Measurements from ENCODE around the gene PRKCH. TPM values are rescaled to one million over a fixed set of nuclear protein-coding genes. Genes with fewer than 3 reads are reported as not detected.
A peak's percentile ranks its signal among the peaks of the same experiment; 100 is the strongest.

The PRKCH gene
- total RNA-seq, 2 experiments from 2014 or later: 318 to 343 TPM

DNA sequence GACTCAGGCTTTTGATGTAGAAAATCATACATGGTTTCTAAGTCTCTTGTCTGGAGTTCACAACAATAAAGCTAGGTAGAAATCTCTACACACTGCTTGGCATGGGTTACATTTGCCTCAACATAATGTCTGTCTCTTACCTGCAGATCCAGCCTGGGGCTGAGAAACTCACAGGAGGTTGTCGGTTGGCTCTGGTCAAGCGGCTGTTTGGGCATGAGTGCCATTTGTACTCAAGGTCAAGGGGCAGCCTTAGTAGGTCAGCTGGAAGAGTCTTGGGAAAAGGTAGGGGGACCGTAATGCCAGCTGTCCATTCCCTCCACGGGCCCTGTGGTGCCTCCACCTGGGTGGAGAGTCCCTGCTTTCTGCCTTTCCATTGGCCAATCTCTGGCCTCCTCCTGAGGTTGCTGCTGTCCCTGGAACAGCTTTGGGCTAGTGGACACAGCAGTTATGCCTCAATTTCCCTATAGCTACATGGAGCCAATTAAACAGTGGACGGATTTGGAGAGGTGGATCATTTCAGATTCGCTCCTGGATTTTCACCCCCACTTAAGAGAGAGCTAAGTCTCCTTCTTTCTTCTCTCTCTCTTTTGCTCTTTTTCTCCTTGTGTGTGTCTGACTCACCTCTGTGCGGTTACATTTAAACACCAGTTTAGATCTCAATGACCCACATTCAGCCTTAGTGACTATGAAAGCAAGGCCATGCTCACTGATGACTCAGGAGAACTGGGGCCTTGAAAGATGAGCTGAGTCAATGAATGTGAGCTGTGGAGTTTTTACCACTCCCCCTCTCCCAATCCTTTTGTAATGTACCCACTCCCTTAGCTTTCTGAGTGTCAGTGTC, 241.2 kb downstream of the PRKCH start:
- DNase-seq (no peak), ATAC-seq (peak; percentile 52)
- CTCF ChIA-PET: interaction anchor here (1.1 to 2.0 kb wide), 3 partner anchors 9 to 58 kb away, joined by 4 to 6 read pairs (median 4); no protein-coding TSS in a partner anchor
- peaks cover 5% of the 10 kb centered on the region for H3K9me3 Mint-ChIP-seq (ENCODE audit: insufficient read depth)
- no peaks in the 10 kb centered on the region for H3K27me3 Mint-ChIP-seq (ENCODE audit: low read depth)
- peak overlapping the region; percentile 3 for H3K27ac Mint-ChIP-seq
- H3K4me3 Mint-ChIP-seq: no peak overlapping the region
- peaks cover 17% of the 10 kb centered on the region for H3K36me3 Mint-ChIP-seq (ENCODE audit: low read depth)
- POLR2A ChIA-PET: interaction anchor here (0.9 kb wide), 2 partner anchors 11 to 31 kb away, joined by 3 to 4 read pairs; no protein-coding TSS in a partner anchor
- peaks cover 41% of the 10 kb centered on the region for H3K4me1 Mint-ChIP-seq (ENCODE audit: low read depth)

DNA sequence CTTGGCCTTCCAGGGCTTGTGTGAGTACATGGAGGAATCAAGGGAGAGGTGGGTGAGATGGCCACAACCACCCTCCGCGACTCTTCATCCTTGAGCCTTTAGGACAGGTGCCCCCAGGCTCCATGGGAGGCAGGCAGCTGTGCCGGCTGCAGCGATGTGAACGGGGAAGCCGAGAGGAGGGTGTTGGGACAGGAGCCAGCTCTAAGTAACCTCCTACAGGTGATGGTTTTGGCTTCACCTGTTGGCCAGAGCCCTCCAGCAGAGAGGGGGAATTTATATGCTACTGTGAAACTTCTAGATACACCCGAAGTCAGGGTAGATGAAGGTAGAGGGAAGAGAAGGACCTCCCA, 241.8 kb downstream of the PRKCH start:
- CTCF ChIA-PET: interaction anchor here (1.1 to 2.0 kb wide), 3 partner anchors 10 to 57 kb away, joined by 4 to 6 read pairs (median 4); no protein-coding TSS in a partner anchor
- POLR2A ChIA-PET: interaction anchor here (0.9 kb wide), 2 partner anchors 12 to 30 kb away, joined by 3 to 4 read pairs; no protein-coding TSS in a partner anchor
- Mint-ChIP-seq H3K4me3 (no peak overlapping the region), H3K36me3 (ENCODE audit: low read depth) (peaks cover 14% of the 10 kb centered on the region), H3K27ac (peak overlapping the region; percentile 3), H3K9me3 (ENCODE audit: insufficient read depth) (peaks cover 5% of the 10 kb centered on the region), H3K4me1 (ENCODE audit: low read depth) (peaks cover 42% of the 10 kb centered on the region), H3K27me3 (ENCODE audit: low read depth) (no peaks in the 10 kb centered on the region)
- DNase-seq (no peak), ATAC-seq (no peak)

DNA sequence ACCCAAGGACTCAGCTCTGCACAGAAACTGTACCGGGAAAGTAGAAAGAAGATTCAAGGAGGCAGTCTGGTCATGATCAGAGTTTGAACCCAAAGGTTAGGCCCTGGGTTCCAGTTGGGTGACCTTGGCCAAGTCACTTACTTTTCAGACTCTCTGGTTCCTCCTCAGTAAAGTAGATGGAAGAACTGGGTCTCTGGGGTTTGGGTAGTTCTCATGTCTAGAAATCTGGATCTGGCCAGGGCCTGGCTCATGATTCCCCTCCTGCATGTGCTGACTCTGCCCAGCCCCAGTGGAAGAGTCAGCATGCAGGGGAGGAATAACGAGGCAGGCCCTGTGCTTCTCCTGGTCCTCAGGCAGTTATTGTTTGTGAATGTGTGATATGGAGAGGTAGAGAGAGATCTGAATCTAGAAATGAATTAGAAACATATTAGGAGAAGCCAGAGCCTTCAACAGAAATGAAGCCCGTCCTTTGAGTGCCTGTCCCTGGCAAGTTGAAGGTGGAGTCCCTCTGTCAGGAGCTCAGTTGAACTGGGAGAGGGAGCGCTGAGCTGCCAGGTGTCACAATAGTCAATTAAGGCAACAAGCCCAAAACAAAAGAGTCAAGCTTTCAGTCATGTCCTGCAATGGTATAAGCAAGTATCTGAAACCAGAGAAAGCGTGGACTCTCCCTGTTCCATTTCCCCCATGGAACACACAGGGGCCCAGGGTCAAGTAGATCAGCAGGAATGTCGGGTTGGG, 242.7 kb downstream of the PRKCH start:
- H3K4me1 Mint-ChIP-seq (ENCODE audit: low read depth): peaks cover 49% of the 10 kb centered on the region
- H3K36me3 Mint-ChIP-seq (ENCODE audit: low read depth): peaks cover 14% of the 10 kb centered on the region
- POLR2A ChIA-PET: interaction anchor here (0.9 kb wide), 1 partner anchor 96 kb away, joined by 3 read pairs; no protein-coding TSS in a partner anchor

DNA sequence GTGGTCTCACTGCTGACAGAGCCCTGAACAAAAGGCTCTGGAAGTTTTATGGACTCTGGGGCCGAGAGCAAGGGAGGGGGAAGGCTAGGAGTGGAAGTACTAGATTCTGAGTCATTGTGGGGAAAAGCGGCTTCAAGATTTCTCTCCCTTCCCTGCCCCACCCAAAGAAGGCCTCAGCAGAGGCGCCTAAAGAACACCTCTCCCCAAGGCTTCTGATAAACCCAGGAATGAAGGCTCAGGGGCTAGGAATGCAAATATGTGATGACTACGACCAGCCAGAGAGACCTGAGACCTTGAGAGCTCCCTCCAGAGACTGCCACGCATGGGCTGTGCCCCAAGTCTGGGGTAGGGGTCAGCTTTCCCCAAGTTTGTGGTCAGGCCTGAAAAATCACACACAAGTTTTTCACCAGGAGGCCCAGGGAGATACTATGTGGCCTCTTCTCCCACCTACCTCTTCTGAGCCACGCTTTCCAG, 243.3 kb downstream of the PRKCH start:
- Mint-ChIP-seq H3K36me3 (ENCODE audit: low read depth) (peaks cover 14% of the 10 kb centered on the region), H3K9me3 (ENCODE audit: insufficient read depth) (peaks cover 5% of the 10 kb centered on the region), H3K4me1 (ENCODE audit: low read depth) (peaks cover 55% of the 10 kb centered on the region), H3K27ac (peak overlapping the region; percentile 33), H3K27me3 (ENCODE audit: low read depth) (no peaks in the 10 kb centered on the region), H3K4me3 (no peak overlapping the region)
- no peak for DNase-seq
- CTCF ChIA-PET: no interaction called here
- POLR2A ChIA-PET: interaction anchor here (0.9 kb wide), 1 partner anchor 95 kb away, joined by 3 read pairs; no protein-coding TSS in a partner anchor
- ATAC-seq: no peak

More for the DNA sequence above, 242.7 kb downstream of the PRKCH start:
- Mint-ChIP-seq H3K27ac (peak overlapping the region; percentile 33), H3K4me3 (no peak overlapping the region), H3K9me3 (ENCODE audit: insufficient read depth) (peaks cover 5% of the 10 kb centered on the region), H3K27me3 (ENCODE audit: low read depth) (no peaks in the 10 kb centered on the region)
- DNase-seq (no peak), ATAC-seq (no peak)
- CTCF ChIA-PET: interaction anchor here (1.7 kb wide), 1 partner anchor 12 kb away, joined by 4 read pairs; no protein-coding TSS in a partner anchor

DNA sequence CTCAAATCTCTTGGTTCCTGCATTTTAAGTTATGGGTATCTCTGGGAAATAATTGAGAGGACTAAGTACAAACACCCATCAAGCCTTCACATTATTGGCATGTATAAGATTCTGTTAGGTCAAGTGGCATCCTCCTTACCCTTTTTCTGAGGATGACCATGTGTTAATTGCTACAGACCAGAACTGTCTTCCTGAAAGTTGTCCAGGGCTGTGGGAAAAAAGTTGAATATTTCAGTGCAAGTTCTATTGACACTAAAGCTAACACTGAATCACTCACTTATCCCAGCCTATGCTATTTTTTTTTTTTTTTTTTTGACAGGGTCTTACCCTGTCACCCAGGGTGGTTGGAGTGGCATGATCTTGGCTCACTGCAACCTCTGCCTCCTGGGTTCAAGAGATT, 243.8 kb downstream of the PRKCH start:
- Mint-ChIP-seq H3K27ac (no peak overlapping the region), H3K9me3 (ENCODE audit: insufficient read depth) (peaks cover 5% of the 10 kb centered on the region), H3K27me3 (ENCODE audit: low read depth) (no peaks in the 10 kb centered on the region), H3K36me3 (ENCODE audit: low read depth) (peaks cover 14% of the 10 kb centered on the region), H3K4me3 (no peak overlapping the region), H3K4me1 (ENCODE audit: low read depth) (peaks cover 58% of the 10 kb centered on the region)
- CTCF ChIA-PET: no interaction called here
- DNase-seq (no peak), ATAC-seq (no peak)
- POLR2A ChIA-PET: interaction anchor here (0.8 to 1.9 kb wide), 3 partner anchors 8 to 130 kb away, joined by 3 to 6 read pairs (median 3); partner anchors contain the start of gene HIF1A

DNA sequence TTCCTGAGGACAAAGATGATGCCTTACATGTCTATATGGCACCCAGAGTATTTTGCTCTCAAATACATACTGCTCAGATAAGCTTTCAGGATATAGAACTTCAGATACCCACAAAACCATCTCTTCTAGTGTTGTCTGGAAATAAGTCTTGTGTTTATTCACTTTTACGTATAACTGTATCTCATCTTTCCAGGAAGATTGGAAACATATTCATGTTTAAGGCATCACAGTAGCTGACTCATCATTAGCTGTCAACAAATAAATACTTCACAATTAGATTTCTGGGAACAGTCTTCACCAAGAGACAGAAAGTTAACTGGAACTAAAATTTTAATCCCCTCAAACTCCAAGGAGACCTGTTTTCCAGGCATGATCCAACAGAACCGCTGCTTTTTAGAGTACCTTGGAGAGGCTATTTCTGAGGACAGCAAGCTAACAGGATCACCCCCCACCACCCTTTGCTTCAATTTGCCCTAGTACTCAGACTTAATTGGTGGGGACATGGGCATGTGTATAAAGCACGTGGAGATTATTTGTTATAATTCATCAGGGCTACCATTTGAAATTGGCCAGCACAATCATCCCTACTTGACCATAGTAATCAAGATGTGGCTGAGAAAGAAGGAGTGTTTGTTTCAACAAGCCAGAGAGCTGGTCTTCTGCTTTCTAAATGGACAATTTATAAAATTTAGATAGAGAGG, 244.6 kb downstream of the PRKCH start:
- ChIA-PET POLR2A (interaction anchor here (0.8 to 1.9 kb wide), 4 partner anchors 9 to 129 kb away, joined by 3 to 6 read pairs (median 3); partner anchors contain the start of gene HIF1A), CTCF (interaction anchor here (0.8 to 1.5 kb wide), 2 partner anchors 9 to 272 kb away, joined by 3 to 7 read pairs; no protein-coding TSS in a partner anchor)
- Mint-ChIP-seq H3K4me3 (no peak overlapping the region), H3K36me3 (ENCODE audit: low read depth) (peaks cover 14% of the 10 kb centered on the region), H3K27me3 (ENCODE audit: low read depth) (no peaks in the 10 kb centered on the region), H3K27ac (no peak overlapping the region), H3K4me1 (ENCODE audit: low read depth) (peaks cover 60% of the 10 kb centered on the region), H3K9me3 (ENCODE audit: insufficient read depth) (peaks cover 5% of the 10 kb centered on the region)
- no peak for DNase-seq
- ATAC-seq: no peak

DNA sequence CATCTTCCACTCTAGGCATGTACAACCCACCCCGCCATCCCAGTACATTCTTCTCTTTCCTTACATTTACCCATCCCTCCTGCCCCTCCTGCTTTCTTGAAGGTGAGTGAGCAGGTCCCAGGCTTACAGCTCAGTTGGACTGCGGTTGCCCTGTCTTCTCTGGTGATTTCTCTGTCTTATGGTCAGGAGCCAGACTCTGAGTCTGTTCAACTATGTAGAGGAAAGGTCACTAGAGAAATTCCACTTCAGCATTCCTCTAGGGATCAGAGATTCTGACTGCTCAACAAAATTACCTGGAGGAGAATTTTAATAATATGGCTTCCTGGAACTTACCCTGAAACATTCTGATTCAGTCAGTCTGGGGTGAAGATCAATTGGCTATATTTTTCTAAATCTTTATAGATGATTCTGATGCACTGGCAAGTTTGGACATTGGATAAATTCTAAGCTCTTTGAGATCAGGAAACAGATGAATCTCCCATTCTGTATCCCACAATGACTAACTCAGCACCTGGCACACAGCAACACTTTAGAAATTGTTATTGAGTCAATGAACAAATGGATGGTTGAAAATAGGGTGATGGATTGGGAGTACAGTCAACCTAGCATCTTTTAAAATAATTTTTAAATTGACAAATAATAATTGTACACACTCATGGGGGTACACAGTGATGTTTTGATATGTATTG, 245.3 kb downstream of the PRKCH start:
- H3K36me3 Mint-ChIP-seq (ENCODE audit: low read depth): peaks cover 14% of the 10 kb centered on the region
- DNase-seq (no peak), ATAC-seq (no peak)
- ChIA-PET POLR2A (interaction anchor here (1.0 to 1.9 kb wide), 3 partner anchors 9 to 128 kb away, joined by 3 to 6 read pairs (median 3); partner anchors contain the start of gene HIF1A), CTCF (interaction anchor here (0.8 to 1.5 kb wide), 2 partner anchors 9 to 271 kb away, joined by 3 to 7 read pairs; no protein-coding TSS in a partner anchor)
- H3K27ac Mint-ChIP-seq: no peak overlapping the region
- peaks cover 5% of the 10 kb centered on the region for H3K9me3 Mint-ChIP-seq (ENCODE audit: insufficient read depth)
- H3K4me1 Mint-ChIP-seq (ENCODE audit: low read depth): peaks cover 58% of the 10 kb centered on the region
- no peaks in the 10 kb centered on the region for H3K27me3 Mint-ChIP-seq (ENCODE audit: low read depth)
- H3K4me3 Mint-ChIP-seq: no peak overlapping the region

DNA sequence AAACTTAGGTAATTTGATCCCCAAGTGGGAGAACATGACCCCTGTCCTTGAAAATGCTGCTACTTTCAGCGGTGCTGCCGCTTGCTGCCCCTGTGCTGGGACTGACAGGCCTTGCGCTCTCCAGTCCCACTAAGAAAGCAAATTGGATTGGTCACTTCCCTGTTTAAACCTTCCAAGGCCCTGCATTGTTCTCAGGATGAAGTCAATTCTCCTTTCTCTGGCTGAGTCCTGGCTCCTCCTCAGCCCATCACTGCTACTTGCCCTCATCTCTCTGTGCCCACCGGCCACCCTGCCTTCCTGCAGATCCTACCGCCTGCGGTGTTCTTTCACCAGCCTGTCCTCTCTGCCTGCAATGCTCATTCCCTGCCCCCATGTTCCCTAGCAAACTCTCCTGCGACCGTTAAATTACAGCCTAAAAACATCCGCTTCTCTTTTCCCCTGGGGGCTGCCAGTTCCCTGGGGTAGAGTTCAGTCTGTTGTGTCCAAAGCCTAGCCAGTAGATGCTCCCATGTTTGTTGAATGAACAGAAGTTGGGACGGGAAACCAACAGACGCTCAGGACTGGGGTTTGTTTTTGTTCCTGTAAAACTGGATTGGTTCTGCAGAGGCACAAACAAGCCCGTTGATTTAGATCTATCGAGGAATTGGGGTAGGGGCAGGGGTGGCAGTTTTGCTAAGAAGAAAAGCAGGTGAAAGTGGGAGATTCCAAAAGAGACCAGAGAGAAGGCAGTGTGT, 246.6 kb downstream of the PRKCH start:
- CTCF ChIA-PET: interaction anchor here (0.9 to 2.4 kb wide), 6 partner anchors 16 to 269 kb away, joined by 3 to 12 read pairs (median 4); partner anchors contain the start of gene HIF1A

DNA sequence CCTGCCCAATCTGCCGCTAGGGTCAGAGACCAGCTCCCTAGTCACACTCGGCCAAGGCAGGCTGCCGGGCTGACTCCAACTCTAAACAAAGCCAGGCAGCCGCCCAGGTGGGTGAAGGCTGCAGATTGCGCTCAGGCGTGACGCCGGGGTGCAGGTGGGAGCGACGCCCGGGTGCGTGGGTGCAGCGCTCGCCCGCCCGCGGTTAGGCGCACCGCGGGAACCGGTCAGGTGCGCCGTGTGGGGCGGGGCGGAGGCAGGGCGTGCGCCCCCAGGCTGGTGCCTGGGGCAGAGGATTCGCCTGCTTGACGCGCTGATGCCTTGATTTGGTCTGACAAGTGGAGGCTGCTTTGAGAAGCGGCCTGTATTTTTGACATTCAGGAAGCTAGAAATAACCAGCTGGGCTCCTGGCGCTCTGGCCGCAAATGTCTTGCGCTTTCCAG, 247.2 kb downstream of the PRKCH start:
- Mint-ChIP-seq H3K27me3 (ENCODE audit: low read depth) (no peaks in the 10 kb centered on the region), H3K4me1 (ENCODE audit: low read depth) (peaks cover 47% of the 10 kb centered on the region), H3K9me3 (ENCODE audit: insufficient read depth) (peaks cover 5% of the 10 kb centered on the region), H3K36me3 (ENCODE audit: low read depth) (peaks cover 14% of the 10 kb centered on the region), H3K27ac (peak overlapping the region; percentile 84), H3K4me3 (peak overlapping the region; percentile 63)
- ATAC-seq: peak; percentile 79
- ChIA-PET POLR2A (interaction anchor here (0.9 to 2.2 kb wide), 5 partner anchors 10 to 152 kb away, joined by 3 to 10 read pairs (median 3); partner anchors contain the start of gene HIF1A), CTCF (interaction anchor here (0.6 to 2.4 kb wide), 12 partner anchors 9 to 268 kb away, joined by 3 to 12 read pairs (median 4); partner anchors contain the start of gene HIF1A)
- DNase-seq: peak; percentile 61

More for the DNA sequence above, 246.6 kb downstream of the PRKCH start:
- POLR2A ChIA-PET: interaction anchor here (0.9 to 1.3 kb wide), 4 partner anchors 10 to 153 kb away, joined by 3 read pairs; partner anchors contain the start of gene HIF1A
- no peak for DNase-seq
- H3K9me3 Mint-ChIP-seq (ENCODE audit: insufficient read depth): peaks cover 5% of the 10 kb centered on the region
- H3K27me3 Mint-ChIP-seq (ENCODE audit: low read depth): no peaks in the 10 kb centered on the region
- ATAC-seq: no peak
- H3K36me3 Mint-ChIP-seq (ENCODE audit: low read depth): peaks cover 14% of the 10 kb centered on the region
- peak overlapping the region; percentile 80 for H3K27ac Mint-ChIP-seq
- peak overlapping the region; percentile 63 for H3K4me3 Mint-ChIP-seq
- peaks cover 47% of the 10 kb centered on the region for H3K4me1 Mint-ChIP-seq (ENCODE audit: low read depth)
